ENCODE results near the gene FARS2. TPM values are rescaled to one million over a fixed set of nuclear protein-coding genes. Genes with fewer than 3 reads are reported as not detected.

FARS2 gene
- total and polyA plus RNA-seq, 7 donors = 10.6 to 17.5 (median 14.4) TPM

GRCh38 chr6:5509106-5509505, 247.8 kb downstream of the FARS2 start:
- TF ChIP-seq CTCF (IDR thresholded peaks at IDR 0.05) = no peak
- WGBS, 3 donors = 94 to 98% (median 97%) methylated on average over 8 of the region's 8 CpGs
- no peaks in the 10 kb centered on the region for H3K4me1 ChIP-seq
- no peaks in the 10 kb centered on the region for H3K36me3 ChIP-seq (ENCODE audit: insufficient read depth in 1 of 2, low read depth in 1 of 2)
- no peak for ATAC-seq
- no peaks in the 10 kb centered on the region for H3K27me3 ChIP-seq (ENCODE audit: insufficient read depth in 3 of 3, low read length in 2 of 3)
- no peaks in the 10 kb centered on the region for H3K9me3 ChIP-seq
- DNase-seq = no peak
- no peak overlapping the region for H3K4me3 ChIP-seq
- H3K27ac ChIP-seq = no peak overlapping the region
- intact Hi-C loops (cut with DNase I) = no loop called here

GRCh38 chr6:5510331-5511133, 249.2 kb downstream of the FARS2 start:
- no peaks in the 10 kb centered on the region for H3K4me1 ChIP-seq
- H3K36me3 ChIP-seq (ENCODE audit: insufficient read depth in 1 of 2, low read depth in 1 of 2) = no peaks in the 10 kb centered on the region
- DNase-seq (no peak), ATAC-seq (no peak)
- no peaks in the 10 kb centered on the region for H3K9me3 ChIP-seq
- intact Hi-C loops (cut with DNase I) = no loop called here
- H3K27ac ChIP-seq = no peak overlapping the region
- 88 to 92% (median 90%) methylated on average over 24 of the region's 24 CpGs for WGBS, 3 donors
- H3K27me3 ChIP-seq (ENCODE audit: insufficient read depth in 3 of 3, low read length in 2 of 3) = no peaks in the 10 kb centered on the region
- no peak overlapping the region for H3K4me3 ChIP-seq
- no peak for TF ChIP-seq CTCF (IDR thresholded peaks at IDR 0.05)

- Histone ChIP-seq H3K36me3 (ENCODE audit: insufficient read depth in 1 of 2, low read depth in 1 of 2) (no peaks in the 10 kb centered on the region), H3K27ac (no peak overlapping the region), H3K4me3 (no peak overlapping the region), H3K9me3 (no peaks in the 10 kb centered on the region), H3K4me1 (no peaks in the 10 kb centered on the region), H3K27me3 (ENCODE audit: insufficient read depth in 3 of 3, low read length in 2 of 3) (no peaks in the 10 kb centered on the region)
- WGBS, 3 donors = 77 to 93% (median 90%) methylated on average over 3 of the region's 3 CpGs
- intact Hi-C loops (cut with DNase I) = no loop called here
- no peak for TF ChIP-seq CTCF (IDR thresholded peaks at IDR 0.05)
- DNase-seq = no peak
- ATAC-seq = no peak
Observed at GRCh38 chr6:5511954-5512353, 250.6 kb downstream of the FARS2 start.

- H3K9me3 ChIP-seq = no peaks in the 10 kb centered on the region
- intact Hi-C loops (cut with DNase I) = no loop called here
- TF ChIP-seq CTCF (IDR thresholded peaks at IDR 0.05) = no peak
- H3K27ac ChIP-seq = no peak overlapping the region
- ATAC-seq (no peak), DNase-seq (no peak)
- no peaks in the 10 kb centered on the region for H3K27me3 ChIP-seq (ENCODE audit: insufficient read depth in 3 of 3, low read length in 2 of 3)
- 92 to 95% (median 93%) methylated on average over 2 of the region's 2 CpGs for WGBS, 3 donors
- no peaks in the 10 kb centered on the region for H3K4me1 ChIP-seq
- no peaks in the 10 kb centered on the region for H3K36me3 ChIP-seq (ENCODE audit: insufficient read depth in 1 of 2, low read depth in 1 of 2)
- H3K4me3 ChIP-seq = no peak overlapping the region
Observed at GRCh38 chr6:5512422-5512821, 251.1 kb downstream of the FARS2 start.

- no peak for DNase-seq
- Histone ChIP-seq H3K9me3 (no peaks in the 10 kb centered on the region), H3K36me3 (ENCODE audit: insufficient read depth in 1 of 2, low read depth in 1 of 2) (no peaks in the 10 kb centered on the region), H3K27ac (no peak overlapping the region), H3K4me1 (no peaks in the 10 kb centered on the region), H3K27me3 (ENCODE audit: insufficient read depth in 3 of 3, low read length in 2 of 3) (no peaks in the 10 kb centered on the region), H3K4me3 (no peak overlapping the region)
- intact Hi-C loops (cut with DNase I) = no loop called here
- no peak for ATAC-seq
- 90 to 97% (median 93%) methylated on average over 6 of the region's 6 CpGs for WGBS, 3 donors
- TF ChIP-seq CTCF (IDR thresholded peaks at IDR 0.05) = no peak
Observed at GRCh38 chr6:5513408-5513807, 252.1 kb downstream of the FARS2 start.
